ENCODE data around the gene NRP2. TPM values are rescaled to one million over a fixed set of nuclear protein-coding genes. Genes with fewer than 3 reads are reported as not detected.

NRP2 gene
- total and polyA plus RNA-seq, 4 donors, result 3.8 to 17.7 (median 12.2) TPM

DNA sequence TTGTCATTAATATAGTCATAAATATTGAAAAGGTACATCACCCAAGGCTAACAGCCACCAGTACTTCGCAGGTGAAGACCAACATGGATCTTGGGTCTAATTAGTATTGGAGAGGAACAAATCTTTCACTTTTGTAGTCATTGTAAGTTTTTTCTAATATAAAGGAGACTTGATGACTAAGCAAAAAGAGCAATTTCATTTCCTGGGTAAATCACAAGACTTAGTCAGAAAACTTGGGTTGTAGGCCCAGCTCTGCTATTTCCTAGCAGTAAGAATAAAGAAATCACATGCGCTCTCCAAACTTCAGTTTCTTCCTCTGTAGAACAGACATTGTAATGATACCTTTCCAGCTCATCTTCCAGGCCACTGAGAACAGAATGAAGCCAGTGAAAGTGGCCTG is 40.9 kb downstream of the NRP2 start:
- WGBS, result 95% methylated on average over 2 of the region's 2 CpGs
- no peak overlapping the region for H3K9ac ChIP-seq (ENCODE audit: low read depth in 1 of 2, low read length in 2 of 2)
- peaks cover 0 to 3% (median 0%) of the 10 kb centered on the region in 4 donors for H3K36me3 ChIP-seq (ENCODE audit: control insufficient read depth in 4 of 4, insufficient read depth in 3 of 4, low read depth in 1 of 4, low read length in 3 of 4)
- H3K27me3 ChIP-seq (ENCODE audit: control insufficient read depth in 4 of 4, insufficient read depth in 4 of 4, low read length in 3 of 4), result no peaks in the 10 kb centered on the region
- H3K27ac ChIP-seq (ENCODE audit: low read depth in 1 of 2, low read length in 2 of 2), result no peak overlapping the region
- no peaks in the 10 kb centered on the region for H3K9me3 ChIP-seq (ENCODE audit: control insufficient read depth in 4 of 4, low read length in 3 of 4)
- H3K4me3 ChIP-seq (ENCODE audit: low read depth in 1 of 3, low read length in 3 of 3), result no peak overlapping the region
- peaks cover 0 to 14% (median 11%) of the 10 kb centered on the region in 4 donors for H3K4me1 ChIP-seq (ENCODE audit: control insufficient read depth in 4 of 4, insufficient read depth in 4 of 4, low read length in 3 of 4)
- no peak for DNase-seq (ENCODE audit: low spot score)
- no peak for TF ChIP-seq TAF1 (conservative IDR thresholded peaks at IDR 0.05)
- no peak for TF ChIP-seq HNF4A (conservative IDR thresholded peaks at IDR 0.05)
- TF ChIP-seq, protein P1, sequence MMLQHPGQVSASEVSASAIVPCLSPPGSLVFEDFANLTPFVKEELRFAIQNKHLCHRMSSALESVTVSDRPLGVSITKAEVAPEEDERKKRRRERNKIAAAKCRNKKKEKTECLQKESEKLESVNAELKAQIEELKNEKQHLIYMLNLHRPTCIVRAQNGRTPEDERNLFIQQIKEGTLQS (IDR thresholded peaks at IDR 0.05), result no peak
- TF ChIP-seq HNF4G (IDR thresholded peaks at IDR 0.05), result no peak
- no peak for TF ChIP-seq GABPA (IDR thresholded peaks at IDR 0.05 in 1 of 2, conservative IDR thresholded peaks at IDR 0.05 in 1 of 2)
- no peak for TF ChIP-seq RAD21 (IDR thresholded peaks at IDR 0.05)

DNA sequence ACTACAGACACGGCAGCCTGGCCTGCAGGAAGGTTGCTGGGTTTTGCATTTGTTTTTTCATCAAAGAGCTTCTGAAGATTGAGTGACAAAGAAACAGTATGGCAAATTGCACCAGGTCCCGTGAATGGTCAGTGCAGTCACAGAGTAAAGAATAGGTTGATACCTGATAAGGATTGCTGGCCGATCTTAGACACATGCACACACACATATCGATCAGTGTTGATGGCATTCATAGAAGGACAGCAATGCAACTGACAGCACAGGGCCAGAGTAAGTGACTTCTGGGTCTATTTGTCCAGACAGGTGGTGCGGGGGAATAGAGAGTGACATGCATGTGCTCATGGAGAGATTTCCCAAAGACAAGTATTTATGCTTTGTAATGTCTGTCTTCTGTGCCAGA is 42.8 kb downstream of the NRP2 start:
- no peak overlapping the region for H3K4me3 ChIP-seq (ENCODE audit: low read depth in 1 of 3, low read length in 3 of 3)
- TF ChIP-seq NR2F2 (IDR thresholded peaks at IDR 0.05) (no peak), RXRA (IDR thresholded peaks at IDR 0.05) (peak in 1 of 2 donors; percentile 47), HNF4A (conservative IDR thresholded peaks at IDR 0.05) (peak in 1 of 2 donors; percentile 31), FOXA2 (IDR thresholded peaks at IDR 0.05) (no peak)
- no peaks in the 10 kb centered on the region for H3K9me3 ChIP-seq (ENCODE audit: control insufficient read depth in 4 of 4, low read length in 3 of 4)
- H3K27ac ChIP-seq (ENCODE audit: low read depth in 1 of 2, low read length in 2 of 2), result no peak overlapping the region
- peaks cover 0 to 3% (median 0%) of the 10 kb centered on the region in 4 donors for H3K36me3 ChIP-seq (ENCODE audit: control insufficient read depth in 4 of 4, insufficient read depth in 3 of 4, low read depth in 1 of 4, low read length in 3 of 4)
- no peak for DNase-seq (ENCODE audit: low spot score)
- H3K4me1 ChIP-seq (ENCODE audit: control insufficient read depth in 4 of 4, insufficient read depth in 4 of 4, low read length in 3 of 4), result peaks cover 0 to 14% (median 11%) of the 10 kb centered on the region in 4 donors
- 59% methylated on average over 5 of the region's 5 CpGs for WGBS
- no peaks in the 10 kb centered on the region for H3K27me3 ChIP-seq (ENCODE audit: control insufficient read depth in 4 of 4, insufficient read depth in 4 of 4, low read length in 3 of 4)
- no peak overlapping the region for H3K9ac ChIP-seq (ENCODE audit: low read depth in 1 of 2, low read length in 2 of 2)

DNA sequence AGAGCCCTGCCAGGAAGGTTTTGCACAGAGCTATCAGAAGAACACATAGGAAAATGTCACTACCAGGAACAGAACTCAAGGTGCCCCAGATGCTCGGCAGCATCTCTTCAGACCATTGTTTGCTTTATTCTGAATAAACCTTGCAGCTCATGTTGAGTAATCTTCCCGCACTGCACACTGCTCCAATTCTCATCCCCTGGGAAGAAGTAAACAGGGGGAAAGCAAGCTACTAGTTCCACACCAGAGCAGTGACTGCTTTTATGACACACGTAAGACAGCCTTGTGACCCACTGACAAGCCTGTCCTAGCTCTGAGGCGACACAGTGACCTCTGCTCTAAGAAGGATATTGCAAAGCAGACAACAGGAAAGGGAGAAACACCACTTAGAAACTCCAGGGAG is 44.2 kb downstream of the NRP2 start:
- Histone ChIP-seq H3K27ac (ENCODE audit: low read depth in 1 of 2, low read length in 2 of 2) (no peak overlapping the region), H3K9ac (ENCODE audit: low read depth in 1 of 2, low read length in 2 of 2) (no peak overlapping the region), H3K4me1 (ENCODE audit: control insufficient read depth in 4 of 4, insufficient read depth in 4 of 4, low read length in 3 of 4) (peaks cover 0 to 14% (median 11%) of the 10 kb centered on the region in 4 donors), H3K27me3 (ENCODE audit: control insufficient read depth in 4 of 4, insufficient read depth in 4 of 4, low read length in 3 of 4) (no peaks in the 10 kb centered on the region), H3K9me3 (ENCODE audit: control insufficient read depth in 4 of 4, low read length in 3 of 4) (no peaks in the 10 kb centered on the region), H3K4me3 (ENCODE audit: low read depth in 1 of 3, low read length in 3 of 3) (no peak overlapping the region), H3K36me3 (ENCODE audit: control insufficient read depth in 4 of 4, insufficient read depth in 3 of 4, low read depth in 1 of 4, low read length in 3 of 4) (peaks cover 0 to 3% (median 0%) of the 10 kb centered on the region in 4 donors)
- TF ChIP-seq SP1 (IDR thresholded peaks at IDR 0.05), result no peak
- DNase-seq (ENCODE audit: low spot score), result no peak
- WGBS, result 65% methylated on average over 4 of the region's 4 CpGs

DNA sequence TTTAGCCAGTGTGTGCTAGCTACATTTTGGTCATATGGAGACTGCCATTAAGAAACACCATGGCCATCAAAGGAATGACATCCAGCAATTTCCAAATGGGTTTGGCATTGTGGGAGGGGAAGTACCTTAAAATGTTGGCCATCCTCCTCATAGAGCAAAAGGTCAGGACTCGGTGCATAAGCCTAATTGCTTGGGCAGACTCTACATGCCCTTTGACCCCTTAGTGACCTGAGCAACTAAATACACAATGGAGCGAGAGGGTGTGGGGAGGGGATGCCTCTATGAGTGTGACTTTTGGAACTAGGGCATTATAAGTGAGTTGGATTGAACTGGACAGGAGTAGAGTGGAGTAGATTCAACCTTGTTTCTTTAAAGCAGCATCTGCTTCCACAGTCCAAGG is 44.9 kb downstream of the NRP2 start:
- H3K4me3 ChIP-seq (ENCODE audit: low read depth in 1 of 3, low read length in 3 of 3), result no peak overlapping the region
- no peak overlapping the region for H3K9ac ChIP-seq (ENCODE audit: low read depth in 1 of 2, low read length in 2 of 2)
- peaks cover 0 to 3% (median 0%) of the 10 kb centered on the region in 4 donors for H3K36me3 ChIP-seq (ENCODE audit: control insufficient read depth in 4 of 4, insufficient read depth in 3 of 4, low read depth in 1 of 4, low read length in 3 of 4)
- DNase-seq (ENCODE audit: low spot score), result no peak
- H3K9me3 ChIP-seq (ENCODE audit: control insufficient read depth in 4 of 4, low read length in 3 of 4), result no peaks in the 10 kb centered on the region
- no peak overlapping the region for H3K27ac ChIP-seq (ENCODE audit: low read depth in 1 of 2, low read length in 2 of 2)
- peaks cover 0 to 14% (median 11%) of the 10 kb centered on the region in 4 donors for H3K4me1 ChIP-seq (ENCODE audit: control insufficient read depth in 4 of 4, insufficient read depth in 4 of 4, low read length in 3 of 4)
- H3K27me3 ChIP-seq (ENCODE audit: control insufficient read depth in 4 of 4, insufficient read depth in 4 of 4, low read length in 3 of 4), result no peaks in the 10 kb centered on the region
- 27% methylated on average over 2 of the region's 2 CpGs for WGBS
- TF ChIP-seq YY1 (IDR thresholded peaks at IDR 0.05) (peak; percentile 79), FOXA2 (IDR thresholded peaks at IDR 0.05) (peak; percentile 95), EGR1 (IDR thresholded peaks at IDR 0.05; ENCODE audit: low read depth in 2 of 2) (no peak), RAD21 (IDR thresholded peaks at IDR 0.05) (peak; percentile 48 to 55), NR2F2 (IDR thresholded peaks at IDR 0.05) (peak; percentile 99), GABPA (IDR thresholded peaks at IDR 0.05 in 1 of 2, conservative IDR thresholded peaks at IDR 0.05 in 1 of 2) (peak in 1 of 2 donors; percentile 39), RXRA (IDR thresholded peaks at IDR 0.05) (peak; percentile 99), TAF1 (conservative IDR thresholded peaks at IDR 0.05) (no peak)
- TF ChIP-seq, protein P2, sequence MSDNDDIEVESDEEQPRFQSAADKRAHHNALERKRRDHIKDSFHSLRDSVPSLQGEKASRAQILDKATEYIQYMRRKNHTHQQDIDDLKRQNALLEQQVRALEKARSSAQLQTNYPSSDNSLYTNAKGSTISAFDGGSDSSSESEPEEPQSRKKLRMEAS (IDR thresholded peaks at IDR 0.05), result peak; percentile 73
- TF ChIP-seq, protein P3, sequence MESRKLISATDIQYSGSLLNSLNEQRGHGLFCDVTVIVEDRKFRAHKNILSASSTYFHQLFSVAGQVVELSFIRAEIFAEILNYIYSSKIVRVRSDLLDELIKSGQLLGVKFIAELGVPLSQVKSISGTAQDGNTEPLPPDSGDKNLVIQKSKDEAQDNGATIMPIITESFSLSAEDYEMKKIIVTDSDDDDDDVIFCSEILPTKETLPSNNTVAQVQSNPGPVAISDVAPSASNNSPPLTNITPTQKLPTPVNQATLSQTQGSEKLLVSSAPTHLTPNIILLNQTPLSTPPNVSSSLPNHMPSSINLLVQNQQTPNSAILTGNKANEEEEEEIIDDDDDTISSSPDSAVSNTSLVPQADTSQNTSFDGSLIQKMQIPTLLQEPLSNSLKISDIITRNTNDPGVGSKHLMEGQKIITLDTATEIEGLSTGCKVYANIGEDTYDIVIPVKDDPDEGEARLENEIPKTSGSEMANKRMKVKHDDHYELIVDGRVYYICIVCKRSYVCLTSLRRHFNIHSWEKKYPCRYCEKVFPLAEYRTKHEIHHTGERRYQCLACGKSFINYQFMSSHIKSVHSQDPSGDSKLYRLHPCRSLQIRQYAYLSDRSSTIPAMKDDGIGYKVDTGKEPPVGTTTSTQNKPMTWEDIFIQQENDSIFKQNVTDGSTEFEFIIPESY (IDR thresholded peaks at IDR 0.05), result peak; percentile 76
- TF ChIP-seq, protein P4, sequence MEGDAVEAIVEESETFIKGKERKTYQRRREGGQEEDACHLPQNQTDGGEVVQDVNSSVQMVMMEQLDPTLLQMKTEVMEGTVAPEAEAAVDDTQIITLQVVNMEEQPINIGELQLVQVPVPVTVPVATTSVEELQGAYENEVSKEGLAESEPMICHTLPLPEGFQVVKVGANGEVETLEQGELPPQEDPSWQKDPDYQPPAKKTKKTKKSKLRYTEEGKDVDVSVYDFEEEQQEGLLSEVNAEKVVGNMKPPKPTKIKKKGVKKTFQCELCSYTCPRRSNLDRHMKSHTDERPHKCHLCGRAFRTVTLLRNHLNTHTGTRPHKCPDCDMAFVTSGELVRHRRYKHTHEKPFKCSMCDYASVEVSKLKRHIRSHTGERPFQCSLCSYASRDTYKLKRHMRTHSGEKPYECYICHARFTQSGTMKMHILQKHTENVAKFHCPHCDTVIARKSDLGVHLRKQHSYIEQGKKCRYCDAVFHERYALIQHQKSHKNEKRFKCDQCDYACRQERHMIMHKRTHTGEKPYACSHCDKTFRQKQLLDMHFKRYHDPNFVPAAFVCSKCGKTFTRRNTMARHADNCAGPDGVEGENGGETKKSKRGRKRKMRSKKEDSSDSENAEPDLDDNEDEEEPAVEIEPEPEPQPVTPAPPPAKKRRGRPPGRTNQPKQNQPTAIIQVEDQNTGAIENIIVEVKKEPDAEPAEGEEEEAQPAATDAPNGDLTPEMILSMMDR (IDR thresholded peaks at IDR 0.05; ENCODE audit: low read depth, low read length, missing input control), result peak; percentile 3
- TF ChIP-seq, protein P5, sequence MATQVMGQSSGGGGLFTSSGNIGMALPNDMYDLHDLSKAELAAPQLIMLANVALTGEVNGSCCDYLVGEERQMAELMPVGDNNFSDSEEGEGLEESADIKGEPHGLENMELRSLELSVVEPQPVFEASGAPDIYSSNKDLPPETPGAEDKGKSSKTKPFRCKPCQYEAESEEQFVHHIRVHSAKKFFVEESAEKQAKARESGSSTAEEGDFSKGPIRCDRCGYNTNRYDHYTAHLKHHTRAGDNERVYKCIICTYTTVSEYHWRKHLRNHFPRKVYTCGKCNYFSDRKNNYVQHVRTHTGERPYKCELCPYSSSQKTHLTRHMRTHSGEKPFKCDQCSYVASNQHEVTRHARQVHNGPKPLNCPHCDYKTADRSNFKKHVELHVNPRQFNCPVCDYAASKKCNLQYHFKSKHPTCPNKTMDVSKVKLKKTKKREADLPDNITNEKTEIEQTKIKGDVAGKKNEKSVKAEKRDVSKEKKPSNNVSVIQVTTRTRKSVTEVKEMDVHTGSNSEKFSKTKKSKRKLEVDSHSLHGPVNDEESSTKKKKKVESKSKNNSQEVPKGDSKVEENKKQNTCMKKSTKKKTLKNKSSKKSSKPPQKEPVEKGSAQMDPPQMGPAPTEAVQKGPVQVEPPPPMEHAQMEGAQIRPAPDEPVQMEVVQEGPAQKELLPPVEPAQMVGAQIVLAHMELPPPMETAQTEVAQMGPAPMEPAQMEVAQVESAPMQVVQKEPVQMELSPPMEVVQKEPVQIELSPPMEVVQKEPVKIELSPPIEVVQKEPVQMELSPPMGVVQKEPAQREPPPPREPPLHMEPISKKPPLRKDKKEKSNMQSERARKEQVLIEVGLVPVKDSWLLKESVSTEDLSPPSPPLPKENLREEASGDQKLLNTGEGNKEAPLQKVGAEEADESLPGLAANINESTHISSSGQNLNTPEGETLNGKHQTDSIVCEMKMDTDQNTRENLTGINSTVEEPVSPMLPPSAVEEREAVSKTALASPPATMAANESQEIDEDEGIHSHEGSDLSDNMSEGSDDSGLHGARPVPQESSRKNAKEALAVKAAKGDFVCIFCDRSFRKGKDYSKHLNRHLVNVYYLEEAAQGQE (IDR thresholded peaks at IDR 0.05), result peak; percentile 64
